ENCODE measurements around the gene HEPACAM2.

Gene HEPACAM2

GRCh38 chr7:93159490-93159889 lies 66.8 kb downstream of the HEPACAM2 start:
- DNase-seq (ENCODE audit: low read depth in 2 of 2) = peak; percentile 19 to 33
- H3K4me3 ChIP-seq (replicated peaks in 1 of 2; ENCODE audit: low read depth in 2 of 2, low read length in 2 of 2) = no peak overlapping the region
- TF ChIP-seq CTCF (IDR thresholded peaks at IDR 0.05; ENCODE audit: low read depth, low read length) = no peak

GRCh38 chr7:93156884-93157283 lies 69.4 kb downstream of the HEPACAM2 start:
- TF ChIP-seq CTCF (IDR thresholded peaks at IDR 0.05; ENCODE audit: low read depth, low read length) = no peak
- no peak overlapping the region for H3K4me3 ChIP-seq (replicated peaks in 1 of 2; ENCODE audit: low read depth in 2 of 2, low read length in 2 of 2)
- DNase-seq (ENCODE audit: low read depth in 2 of 2) = peak in 1 of 2 donors; percentile 19

- peak in 1 of 2 donors; percentile 65 for DNase-seq (ENCODE audit: low read depth in 2 of 2)
- peak; percentile 1 for TF ChIP-seq CTCF (IDR thresholded peaks at IDR 0.05; ENCODE audit: low read depth, low read length)
- no peak overlapping the region for H3K4me3 ChIP-seq (replicated peaks in 1 of 2; ENCODE audit: low read depth in 2 of 2, low read length in 2 of 2)
These were observed 76.0 kb downstream of the HEPACAM2 start for GRCh38 chr7:93150200-93150835.

GRCh38 chr7:93148727-93149126 lies 77.5 kb downstream of the HEPACAM2 start:
- no peak for TF ChIP-seq CTCF (IDR thresholded peaks at IDR 0.05; ENCODE audit: low read depth, low read length)
- no peak for DNase-seq (ENCODE audit: low read depth in 2 of 2)

GRCh38 chr7:93148144-93148543 lies 78.1 kb downstream of the HEPACAM2 start, which contains the start of gene SAMD9L:
Gene SAMD9L, minus strand, starts transcription at chr7:93148385. Its CDS starts 12,414 bp downstream, at chr7:93135971.
- peak within 1 kb of the TSS; percentile 35 to 47 for H3K4me3 ChIP-seq (replicated peaks in 1 of 2; ENCODE audit: low read depth in 2 of 2, low read length in 2 of 2)
- peak; percentile 41 to 49 for DNase-seq (ENCODE audit: low read depth in 2 of 2)
- no peak for TF ChIP-seq CTCF (IDR thresholded peaks at IDR 0.05; ENCODE audit: low read depth, low read length)

More at GRCh38 chr7:93148727-93149126, 77.5 kb downstream of the HEPACAM2 start:
- H3K4me3 ChIP-seq (replicated peaks in 1 of 2; ENCODE audit: low read depth in 2 of 2, low read length in 2 of 2) = no peak overlapping the region

GRCh38 chr7:93147363-93147762 lies 78.9 kb downstream of the HEPACAM2 start:
- peak overlapping the region; percentile 35 to 47 for H3K4me3 ChIP-seq (replicated peaks in 1 of 2; ENCODE audit: low read depth in 2 of 2, low read length in 2 of 2)
- TF ChIP-seq CTCF (IDR thresholded peaks at IDR 0.05; ENCODE audit: low read depth, low read length) = no peak
- peak; percentile 65 to 67 for DNase-seq (ENCODE audit: low read depth in 2 of 2)

All from cardiac fibroblast (primary cell).